NOMO-1 (cell line): Measurements from ENCODE around the gene FOXO6.
"Not testable (repeated sequence)": the region's sequence is repeated elsewhere in the genome, so short reads cannot be mapped to it uniquely, and the experiment has no call there.

ENCODE experiments used
- DNase-seq, 2 experiments: peaks; one replicate each; lab custom pipeline; 2025; ENCODE audit not compliant: unreplicated experiment in 2 of 2; lab: John Stamatoyannopoulos, UW

Gene FOXO6

DNA sequence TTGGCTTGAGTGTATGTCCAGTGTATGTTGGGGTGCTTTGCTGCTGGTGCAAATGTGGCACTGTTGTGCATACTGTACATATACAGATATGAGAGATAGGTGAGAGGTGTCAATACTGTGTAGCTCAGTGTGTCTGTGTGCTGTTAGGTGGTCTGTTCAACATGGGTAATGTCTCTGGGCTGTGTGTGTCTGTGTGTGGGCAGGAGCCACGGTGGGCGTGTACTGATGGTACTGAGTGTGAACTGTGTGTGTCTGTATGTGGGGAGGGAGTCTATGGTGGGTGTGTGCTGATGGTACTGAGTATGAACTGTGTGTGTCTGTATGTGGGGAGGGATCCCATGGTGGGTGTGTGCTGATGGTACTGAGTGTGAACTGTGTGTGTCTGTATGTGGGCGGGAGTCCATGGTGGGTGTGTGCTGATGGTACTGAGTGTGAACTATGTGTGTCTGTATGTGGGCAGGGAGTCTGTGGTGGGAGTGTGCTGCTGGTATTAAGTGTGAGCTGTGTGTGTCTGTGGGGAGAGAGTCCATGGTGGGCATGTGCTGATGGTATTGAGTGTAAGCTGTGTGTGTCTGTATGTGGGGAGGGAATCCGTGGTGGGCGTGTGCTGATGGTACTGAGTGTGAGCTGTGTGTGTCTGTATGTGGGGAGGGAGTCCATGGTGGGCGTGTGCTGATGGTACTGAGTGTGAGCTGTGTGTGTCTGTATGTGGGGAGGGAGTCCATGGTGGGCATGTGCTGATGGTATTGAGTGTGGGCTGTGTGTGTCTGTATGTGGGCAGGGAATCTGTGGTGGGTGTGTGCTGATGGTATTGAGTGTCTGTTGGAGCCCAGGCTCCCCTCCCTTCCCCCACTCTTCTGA lies 32.2 kb upstream of the FOXO6 start:
- no peak for DNase-seq

DNA sequence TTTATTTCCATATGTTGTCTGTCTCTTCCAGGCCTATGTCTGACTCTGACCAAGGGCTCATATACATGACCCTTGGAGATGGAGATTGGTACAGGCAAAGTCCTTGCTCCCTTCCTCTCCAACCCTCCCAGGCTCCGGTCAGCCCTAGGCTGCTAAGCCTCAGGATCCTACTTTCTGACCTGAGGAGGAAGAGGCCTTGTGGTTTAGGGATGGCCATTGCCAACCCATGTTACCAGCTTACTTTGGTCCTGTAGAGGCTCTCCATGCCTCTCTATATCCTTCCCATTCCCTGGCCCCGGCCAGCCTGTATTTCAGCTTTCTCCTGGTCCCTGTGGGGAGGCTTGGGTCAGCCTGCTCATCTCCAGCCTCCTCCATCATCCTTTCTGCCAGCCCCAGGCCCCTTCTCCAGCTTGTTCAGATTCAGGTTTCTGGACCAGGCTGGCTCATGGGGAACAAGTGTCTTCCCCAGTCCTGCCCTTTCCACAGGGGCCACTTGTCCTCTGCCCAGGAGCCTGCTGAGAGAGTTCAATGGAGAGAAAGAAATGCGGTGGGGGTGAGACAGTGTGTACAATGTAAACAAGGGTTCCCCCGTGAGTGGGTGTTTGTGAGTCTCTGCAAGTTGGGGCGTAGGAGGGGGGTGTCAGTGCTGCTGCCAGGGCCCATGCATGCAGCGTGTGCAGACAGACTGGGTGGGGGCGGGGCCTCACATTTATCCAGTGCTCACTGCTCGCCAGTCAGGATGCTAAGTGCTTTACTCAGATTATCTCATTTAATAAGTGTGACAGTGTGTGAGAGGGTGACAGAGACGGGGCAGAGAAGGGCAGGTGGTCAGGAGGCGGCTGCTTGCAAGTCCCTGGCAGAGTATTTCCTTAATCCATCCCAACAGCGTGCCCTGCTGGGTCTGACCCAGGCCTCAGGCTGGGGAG lies 31.3 kb upstream of the FOXO6 start:
- DNase-seq, result no peak

DNA sequence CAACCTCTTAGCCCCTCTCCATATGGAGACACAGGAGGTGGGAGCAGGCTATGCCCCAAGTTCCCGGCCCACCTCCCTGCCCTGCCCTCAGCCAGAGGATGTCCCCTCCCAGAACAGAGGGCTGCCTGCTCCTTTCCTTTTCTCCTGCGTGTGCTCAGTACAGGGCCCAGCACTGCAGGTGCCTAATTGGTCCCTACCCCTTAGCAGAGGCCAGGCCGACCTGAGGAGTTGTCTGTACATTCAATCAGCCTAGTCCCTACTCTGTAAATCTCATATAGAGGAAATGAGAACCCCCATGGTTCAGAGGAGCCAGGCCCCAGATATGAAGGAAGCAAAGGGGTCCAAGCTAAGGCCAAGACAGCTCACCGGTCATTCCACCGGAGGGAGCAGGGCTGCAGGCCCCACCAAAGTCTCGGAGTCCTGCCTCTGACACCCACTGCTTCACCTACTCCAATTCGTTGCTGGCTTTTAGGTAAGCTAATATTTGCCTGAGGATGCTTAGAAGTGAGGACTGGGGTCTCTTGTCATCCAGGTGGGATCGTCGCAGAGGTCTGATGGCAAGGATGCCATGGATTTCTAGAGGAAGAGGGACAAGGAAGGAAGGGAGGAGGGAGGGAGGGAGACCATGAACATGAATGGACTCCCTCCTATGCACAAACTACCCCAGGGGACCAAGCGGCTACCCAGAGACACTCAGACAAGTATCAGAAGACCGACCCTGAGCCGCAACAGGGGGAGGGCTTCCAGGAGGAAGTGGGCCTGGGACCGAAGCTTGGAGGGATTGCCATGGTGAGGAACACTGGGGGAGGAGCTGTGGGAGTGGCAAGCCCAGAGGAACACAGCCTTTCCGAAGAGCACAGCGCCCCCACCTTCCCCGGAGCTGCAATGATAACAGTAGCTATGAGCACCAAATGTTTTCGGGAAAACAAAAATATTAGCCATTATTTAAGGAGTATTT lies 30.4 kb upstream of the FOXO6 start:
- no peak for DNase-seq

DNA sequence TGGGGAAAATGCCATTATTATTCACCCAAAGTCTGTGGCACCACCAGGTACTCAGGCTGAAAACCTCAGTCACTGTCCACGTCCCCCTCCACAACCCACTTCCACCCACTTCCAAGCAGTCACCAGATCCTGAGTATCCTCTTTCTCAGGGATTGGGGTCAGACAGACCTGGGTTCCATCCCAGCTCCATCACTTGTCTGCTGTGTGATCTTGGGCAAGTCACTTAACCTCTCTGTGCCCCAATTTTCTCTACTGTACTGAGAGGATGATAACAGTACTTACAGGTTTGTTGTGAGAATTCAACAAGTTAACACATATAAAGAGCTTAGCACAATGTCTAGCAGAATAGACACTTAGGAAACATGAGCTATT lies 29.7 kb upstream of the FOXO6 start:
- no peak for DNase-seq

DNA sequence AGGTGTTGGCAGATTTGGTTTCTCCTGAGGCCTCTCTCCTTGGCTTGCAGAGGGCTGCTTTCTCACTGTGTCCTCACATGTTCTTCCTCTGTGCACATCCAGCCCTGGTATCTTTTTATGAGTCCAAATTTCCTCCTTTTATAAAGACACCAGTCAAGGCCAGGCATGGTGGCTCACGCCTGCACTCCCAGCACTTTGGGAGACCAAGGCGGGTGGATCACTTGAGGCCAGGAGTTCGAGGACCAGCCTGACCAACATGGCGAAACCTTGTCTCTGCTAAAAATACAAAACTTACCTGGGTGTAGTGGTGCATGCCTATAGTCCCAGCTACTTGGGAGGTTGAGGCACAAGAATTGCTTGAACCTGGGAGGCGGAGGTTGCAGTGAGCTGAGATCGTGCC lies 29.1 kb upstream of the FOXO6 start:
- not testable (repeated sequence) for DNase-seq

DNA sequence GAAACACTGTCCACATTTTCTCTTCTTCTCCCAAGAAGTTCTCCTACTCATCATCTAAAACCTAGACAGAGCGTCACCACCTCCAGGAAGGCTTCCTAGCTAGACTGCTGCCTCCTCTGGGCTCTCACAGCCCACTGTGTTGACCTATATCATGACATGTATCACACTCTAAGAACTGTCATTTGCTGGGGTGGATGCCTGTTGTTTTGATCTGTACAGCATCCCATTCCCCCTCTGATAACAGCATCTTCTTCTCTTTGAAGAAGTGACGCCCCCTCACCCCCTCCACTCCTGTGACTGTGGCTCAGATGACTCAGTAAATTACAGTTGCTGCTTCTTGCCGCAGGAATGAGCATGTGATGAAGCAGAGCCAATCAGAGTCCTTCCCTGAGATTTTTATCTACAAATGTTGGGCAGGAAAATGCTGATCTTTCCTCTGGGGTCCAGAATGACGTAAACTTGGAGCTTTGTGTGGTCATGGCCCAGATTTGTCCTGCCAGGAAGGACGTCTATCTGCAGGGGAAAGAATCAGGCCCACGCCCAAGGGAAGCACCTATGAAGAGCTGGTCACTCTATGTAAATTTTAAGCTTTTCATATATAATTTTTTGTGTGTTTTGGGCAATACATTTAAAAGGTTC lies 28.0 kb upstream of the FOXO6 start:
- no peak for DNase-seq

DNA sequence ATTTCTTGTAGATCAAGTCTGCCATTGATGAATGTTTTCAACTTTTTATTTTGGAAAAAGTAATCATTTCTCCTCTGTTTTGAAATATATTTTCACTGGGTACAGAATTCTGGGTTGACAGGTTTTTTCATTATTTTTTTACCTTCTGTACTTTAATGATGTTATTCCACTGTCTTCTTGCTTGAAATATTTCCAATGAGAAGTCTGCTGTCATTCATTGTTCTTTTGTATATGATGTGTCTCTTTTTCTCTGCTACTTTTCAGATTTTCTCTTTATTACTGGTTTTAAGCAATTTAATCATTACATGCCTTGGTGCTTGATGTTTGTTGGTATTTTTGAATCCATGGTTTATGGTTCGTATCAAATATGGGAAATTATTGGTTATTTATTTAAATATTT lies 22.4 kb upstream of the FOXO6 start:
- DNase-seq, result no peak

DNA sequence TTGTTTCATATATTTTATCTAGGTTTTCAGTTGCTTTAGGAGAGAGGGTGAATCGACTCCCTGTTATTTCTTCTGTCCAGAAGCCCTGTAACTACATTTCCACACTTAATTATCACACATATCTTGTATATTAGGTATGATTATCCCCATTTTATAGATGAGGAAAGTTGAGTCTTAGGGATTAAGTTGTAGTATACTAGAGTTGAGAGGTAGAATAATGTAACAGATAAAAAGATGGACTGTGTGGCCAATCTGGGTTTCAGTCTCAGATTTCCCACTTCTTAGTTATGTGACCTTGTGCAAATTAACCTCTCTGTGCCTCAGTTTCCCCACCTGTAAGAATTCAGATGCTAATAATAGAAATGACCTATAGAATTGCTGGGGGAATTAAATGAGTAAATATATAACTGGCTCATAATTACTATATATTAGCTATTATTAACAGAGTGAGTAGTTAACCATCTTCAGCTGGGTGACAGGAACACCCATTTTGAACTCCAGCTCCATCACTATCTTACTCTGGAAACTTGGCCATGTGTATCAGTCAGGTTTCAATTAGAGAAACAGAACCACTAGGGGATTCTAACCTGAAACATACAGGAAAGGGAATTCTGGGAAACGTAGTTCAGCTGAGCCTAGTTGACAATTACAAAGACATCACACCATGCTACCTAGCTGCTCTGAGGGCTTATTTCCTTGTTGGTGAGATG lies 20.4 kb upstream of the FOXO6 start:
- DNase-seq, result no peak

DNA sequence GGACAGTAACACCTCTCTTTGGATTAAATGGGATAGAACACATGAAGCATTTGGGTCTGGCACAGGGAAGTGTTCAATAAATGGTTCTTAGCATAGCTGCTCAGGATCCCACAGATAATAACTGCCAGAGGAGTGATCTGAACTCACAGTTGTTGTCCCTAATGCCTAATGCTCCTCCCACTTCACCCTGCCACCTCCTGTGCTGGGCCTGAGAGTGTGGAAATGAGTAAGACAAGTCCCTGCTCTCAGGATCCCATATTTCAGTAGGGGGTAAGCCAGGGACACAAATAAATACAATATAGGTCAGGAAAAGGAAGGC lies 19.9 kb upstream of the FOXO6 start:
- DNase-seq, result no peak

DNA sequence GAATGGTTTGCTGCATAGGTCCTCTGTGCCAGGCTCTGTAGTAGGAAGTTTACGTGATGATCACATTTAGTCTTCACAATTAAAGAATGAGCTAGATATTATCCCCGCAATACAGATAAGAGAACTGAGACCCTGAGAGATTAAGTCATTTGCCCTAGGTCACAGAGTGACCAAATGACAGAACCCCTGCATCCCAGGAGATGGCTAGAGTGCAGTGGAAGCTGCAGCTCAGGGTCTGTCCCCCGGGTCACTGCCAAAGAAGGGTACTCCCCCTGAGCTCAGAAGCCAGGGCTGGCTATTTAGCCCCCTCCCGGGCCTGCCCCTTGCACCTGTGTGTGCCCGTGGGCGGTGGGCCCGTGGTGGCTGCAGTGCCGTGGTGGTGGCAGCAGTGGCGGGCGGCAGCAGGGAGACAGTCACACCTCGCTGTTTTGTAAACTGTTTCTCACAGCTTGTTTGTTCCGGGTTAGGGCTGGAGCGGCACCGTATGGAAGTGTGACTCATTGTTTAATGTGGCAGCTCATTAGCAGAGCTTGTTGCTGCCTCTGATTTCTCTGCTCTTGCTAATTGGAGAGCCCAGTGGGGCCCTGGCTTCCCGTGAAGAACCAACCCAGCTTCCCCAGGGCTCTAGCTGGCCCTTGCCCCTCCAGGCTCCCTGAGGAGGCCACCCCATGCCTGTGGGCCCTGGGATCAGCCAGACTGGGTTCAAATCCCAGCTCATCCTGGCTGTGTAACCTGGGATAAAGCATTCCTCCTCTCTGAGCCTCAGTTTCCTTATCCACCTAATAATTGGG lies 19.3 kb upstream of the FOXO6 start:
- DNase-seq, result peak; percentile 50 to 82

DNA sequence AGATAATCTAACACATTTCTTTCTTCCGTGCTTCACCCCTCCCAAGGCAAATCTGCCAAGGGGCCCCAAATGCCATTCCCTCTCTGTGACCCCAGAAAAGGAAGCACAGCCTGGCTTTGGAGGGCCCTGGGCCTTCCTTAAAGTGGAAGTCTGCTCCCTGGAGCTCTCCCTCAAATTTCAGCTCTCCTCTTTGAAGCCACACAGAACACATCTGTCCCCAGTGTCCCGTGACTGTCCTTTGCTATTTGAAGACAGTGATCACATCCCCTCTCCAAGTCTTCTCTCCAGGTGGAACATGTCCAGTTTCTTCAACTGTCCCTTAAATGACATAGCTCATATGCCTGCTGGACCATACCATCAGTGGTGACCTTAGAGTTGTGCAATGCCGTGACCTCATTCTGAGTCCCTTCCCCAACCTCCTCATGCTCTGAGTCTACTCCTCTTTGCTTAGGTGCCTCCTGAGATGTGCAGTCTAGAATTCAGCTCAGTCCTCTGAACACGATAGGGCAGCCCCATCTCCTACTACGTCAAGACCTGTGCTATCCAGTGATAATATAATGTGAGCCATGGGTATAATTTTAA lies 18.4 kb upstream of the FOXO6 start:
- no peak for DNase-seq

DNA sequence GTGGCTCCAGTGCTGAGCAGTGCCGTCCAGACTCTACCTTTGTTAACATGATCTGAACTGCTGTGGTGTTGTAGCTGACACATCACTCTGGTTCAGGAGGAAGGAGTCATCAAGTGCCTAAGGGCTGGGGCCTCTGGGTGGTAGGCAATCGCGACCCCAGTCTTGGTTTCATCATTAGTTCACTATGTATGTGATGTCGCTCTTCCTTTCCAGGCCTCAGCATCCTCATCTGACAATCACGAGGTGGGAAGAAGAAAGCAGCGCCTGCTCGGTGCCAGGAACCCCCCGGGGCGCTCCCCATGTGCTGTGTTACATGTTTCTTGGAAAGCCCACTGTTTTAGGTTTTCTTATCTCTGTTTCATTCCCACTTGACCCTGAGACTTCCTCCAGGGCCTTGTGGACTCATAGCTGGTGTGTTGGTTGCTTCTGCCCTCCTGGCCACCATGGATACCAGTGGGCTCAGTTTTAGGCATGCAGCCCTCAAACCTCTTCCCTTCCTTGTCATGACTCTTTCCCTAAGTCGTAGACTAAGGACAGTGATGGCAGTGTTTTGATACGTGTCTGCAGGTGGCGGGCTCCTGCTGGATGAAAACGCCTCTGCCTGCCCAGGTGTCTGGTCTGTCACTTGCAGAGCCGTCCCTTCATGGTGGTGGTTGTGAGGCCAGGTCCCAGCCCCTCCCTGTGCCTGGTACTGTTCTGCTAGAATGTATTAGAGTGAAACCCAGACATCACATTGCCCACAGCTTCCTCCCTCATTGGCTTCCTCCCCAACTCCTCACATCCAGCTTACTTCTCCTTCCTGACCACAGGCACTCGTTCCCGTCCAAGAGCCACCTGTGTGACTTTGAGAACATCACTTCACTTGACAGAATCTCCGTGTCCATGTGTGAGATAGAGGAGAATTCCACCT lies 17.2 kb upstream of the FOXO6 start:
- peak in 1 of 2 experiments; percentile 17 for DNase-seq

DNA sequence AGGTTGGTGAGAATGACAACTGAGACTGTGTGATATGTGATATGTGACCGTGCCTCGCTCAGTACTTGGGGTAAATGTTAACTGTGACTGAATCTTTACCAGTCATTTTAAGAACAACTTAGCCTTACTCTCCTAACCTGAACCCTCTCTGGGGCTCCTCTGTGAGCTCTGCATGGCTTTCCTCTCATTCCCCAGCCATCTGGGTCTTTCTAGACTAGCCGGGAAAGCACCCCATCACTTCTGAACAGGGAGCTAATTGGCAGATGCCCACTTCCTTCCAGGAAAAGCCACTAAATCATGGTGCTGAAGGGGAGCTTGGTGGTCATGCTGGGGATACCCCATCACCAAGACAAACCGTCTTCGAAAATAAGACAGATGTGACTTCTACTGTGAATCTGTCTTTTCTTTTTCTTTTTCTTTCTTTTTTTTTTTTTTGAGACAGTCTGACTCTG lies 16.5 kb upstream of the FOXO6 start:
- no peak for DNase-seq

DNA sequence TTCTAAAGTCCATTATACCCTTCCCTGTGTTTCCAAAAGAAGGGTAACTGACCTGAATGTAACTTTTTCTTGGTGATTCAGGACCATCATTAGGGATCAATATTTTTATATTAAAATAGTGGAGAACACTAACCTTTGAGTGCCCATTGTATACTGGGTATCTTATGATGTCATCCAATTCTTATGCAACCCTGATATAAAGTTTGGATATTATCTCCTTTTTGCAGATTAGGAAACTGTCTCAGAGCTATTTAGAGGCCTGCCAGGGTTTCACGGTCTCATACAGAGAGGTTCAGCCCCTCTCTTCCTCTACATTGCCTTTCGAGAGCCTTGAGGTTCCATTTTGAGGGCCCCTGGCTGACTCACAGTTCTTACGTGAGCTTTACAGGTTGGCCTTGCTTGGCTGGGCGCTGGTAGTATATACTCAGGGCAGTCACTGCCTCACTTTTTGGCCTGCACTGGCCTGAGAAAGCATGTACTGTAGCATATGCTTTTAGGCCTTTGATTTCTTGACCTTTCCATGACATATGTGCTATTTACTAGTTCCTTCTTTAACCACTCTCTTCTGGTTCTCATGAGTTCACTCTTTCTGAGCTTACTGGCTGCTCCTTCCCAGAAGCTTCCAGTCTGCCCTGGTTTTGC lies 15.7 kb upstream of the FOXO6 start:
- DNase-seq, result no peak

DNA sequence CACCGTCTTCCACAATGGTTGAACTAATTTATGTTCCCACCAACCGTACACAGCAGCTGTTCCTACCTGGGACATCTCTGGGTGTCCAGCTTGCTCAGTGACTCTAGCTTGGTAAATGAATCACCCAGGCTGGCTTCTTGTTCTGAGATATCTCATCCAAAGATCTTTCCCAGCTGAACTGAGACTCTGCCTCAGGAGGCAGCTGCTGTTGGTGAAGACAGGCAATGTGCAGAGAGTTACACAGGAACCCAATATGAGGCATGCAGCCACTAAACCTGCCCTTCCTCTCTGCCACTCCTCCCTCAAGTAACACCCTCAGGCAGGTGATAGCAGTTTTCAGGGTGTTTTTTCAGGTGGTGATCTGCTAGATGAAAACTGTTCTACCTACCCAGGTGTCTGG lies 14.0 kb upstream of the FOXO6 start:
- no peak for DNase-seq

DNA sequence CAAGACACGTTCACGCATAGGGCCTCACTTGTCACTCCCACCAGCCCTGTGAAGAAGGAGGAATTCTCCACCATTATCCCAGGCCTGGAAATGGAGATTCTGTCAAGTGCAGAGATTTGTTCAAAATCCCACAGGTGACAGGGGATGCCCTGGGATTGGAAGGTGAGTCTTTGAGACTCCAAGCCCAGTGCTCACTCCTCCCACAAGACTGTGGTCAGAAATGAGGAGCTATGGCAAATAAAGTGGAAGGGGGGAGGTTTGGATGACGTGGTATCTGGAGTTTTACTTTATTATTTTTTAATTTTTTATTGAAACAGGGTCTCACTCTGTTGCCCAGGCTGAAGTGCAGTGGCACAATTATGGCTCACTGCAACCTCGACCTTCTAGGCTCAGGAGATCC lies 12.8 kb upstream of the FOXO6 start:
- DNase-seq, result no peak
